A549 (cell line): ENCODE data around the gene RNF175. TPM values are rescaled to one million over a fixed set of nuclear protein-coding genes. Genes with fewer than 3 reads are reported as not detected.
"Not testable (repeated sequence)": the region's sequence is repeated elsewhere in the genome, so short reads cannot be mapped to it uniquely, and the experiment has no call there.

ENCODE experiments used
- ATAC-seq, 2 experiments: fragments of 200-7000 bp in 1 of 2; fragments of >200 bp in 1 of 2; cut with Nextera tagmentation in 1 of 2; cut with Tn5 transposase in 1 of 2; 3 replicates each; pipeline versions ENCODE4 v1.8.0 to v1.9.1; 2018 to 2020; ENCODE audit warnings: mild to moderate bottlenecking in 1 of 2, moderate library complexity in 1 of 2
- CTCF ChIA-PET: fragments of 300-600 bp; sonication (Branson Sonifier 250); formaldehyde crosslinking; extraction: SDS; loops from one replicate; lab custom pipeline; 2021; ENCODE audit warnings: antibody characterized with exemption, inconsistent platforms; lab: Yijun Ruan, JAX
- POLR2A ChIA-PET: fragments of 350-600 bp; formaldehyde crosslinking; extraction: SDS; loops from one replicate; lab custom pipeline; 2021; ENCODE audit warnings: antibody characterized with exemption, inconsistent platforms; lab: Yijun Ruan, JAX
- DNase-seq, 2 experiments: peaks; one replicate each; pipeline versions ENCODE4 v3.0.0 to v3.0.0-alpha.2; 2011 to 2016; ENCODE audit warnings: low read depth in 1 of 2, low spot score in 1 of 2
- FAIRE-seq: peaks from 2 replicates; lab custom pipeline; 2011; peaks lifted over from hg19 to GRCh38; lab: Jason Lieb, UNC
- H3K27ac ChIP-seq, 2 experiments: fragments of >200 bp; sonication (Bioruptor Twin); formaldehyde crosslinking; 3 replicates each; pipeline ENCODE4 v1.5.1; 2016 to 2017
- H3K4me1 ChIP-seq: fragments of >200 bp; sonication (Bioruptor Twin); formaldehyde crosslinking; 3 replicates; pipeline ENCODE4 v1.6.1; 2016
- H3K4me2 ChIP-seq: fragments of >200 bp; sonication (Bioruptor Twin); formaldehyde crosslinking; 3 replicates; pipeline ENCODE4 v1.6.1; 2016
- H3K4me3 ChIP-seq: fragments of >200 bp; sonication (Bioruptor Twin); formaldehyde crosslinking; 3 replicates; pipeline ENCODE4 v1.5.1; 2016
- H3K9me3 ChIP-seq: fragments of >200 bp; sonication (Bioruptor Twin); formaldehyde crosslinking; 3 replicates; pipeline ENCODE4 v1.6.1; 2016
- CBX8 ChIP-seq: fragments of 200-600 bp; sonication (generic); IDR thresholded peaks from 2 replicates; pipeline ENCODE4 v1.6.1; 2016
- CHD2 ChIP-seq: fragments of 150-350 bp; IDR thresholded peaks from 2 replicates; pipeline ENCODE4 v1.6.1; 2014; ENCODE audit warnings: low read length; ENCODE audit not compliant: partially characterized antibody
- EHF ChIP-seq: fragments of 250-450 bp; sonication (Bioruptor Pico); IDR thresholded peaks from 2 replicates; pipeline ENCODE4 v1.5.0; 2020; ENCODE audit warnings: mild to moderate bottlenecking
- FOXS1 ChIP-seq: fragments of 250-450 bp; sonication (Bioruptor Pico); IDR thresholded peaks from 2 replicates; pipeline ENCODE4 v1.5.0; 2020; ENCODE audit warnings: mild to moderate bottlenecking, moderate library complexity
- GATA3 ChIP-seq: IDR thresholded peaks from 2 replicates; pipeline ENCODE4 v1.6.1; 2012; ENCODE audit warnings: borderline replicate concordance
- HDAC2 ChIP-seq: fragments of 200-600 bp; sonication (generic); IDR thresholded peaks from 2 replicates; pipeline ENCODE4 v1.6.1; 2016
- HEYL ChIP-seq: fragments of 250-450 bp; sonication (Bioruptor Pico); IDR thresholded peaks from 2 replicates; pipeline ENCODE4 v1.8.0; 2021; ENCODE audit warnings: mild to moderate bottlenecking, moderate library complexity
- KDM1A ChIP-seq: fragments of 200-600 bp; sonication (generic); IDR thresholded peaks from 2 replicates; pipeline ENCODE4 v1.6.1; 2016; ENCODE audit warnings: low read depth, mild to moderate bottlenecking
- KDM5A ChIP-seq: fragments of 200-600 bp; sonication (generic); IDR thresholded peaks from 2 replicates; pipeline ENCODE4 v1.6.1; 2016; ENCODE audit warnings: antibody characterized with exemption, mild to moderate bottlenecking
- MAFK ChIP-seq: fragments of 450-650 bp; IDR thresholded peaks from 2 replicates; pipeline ENCODE4 v1.6.1; 2014; ENCODE audit not compliant: partially characterized antibody
- MAZ ChIP-seq: fragments of 150-350 bp; IDR thresholded peaks from 2 replicates; pipeline ENCODE4 v1.6.1; 2014; ENCODE audit warnings: antibody characterized with exemption, low read depth, low read length, borderline replicate concordance
- NFE2L2 ChIP-seq: fragments of 150-350 bp; conservative IDR thresholded peaks from 2 replicates; pipeline ENCODE4 v1.6.1; 2014; ENCODE audit warnings: low read length
- PBX3 ChIP-seq: IDR thresholded peaks from 2 replicates; pipeline ENCODE4 v1.6.1; 2012
- SREBF2 ChIP-seq: fragments of 450-650 bp; IDR thresholded peaks from 2 replicates; pipeline ENCODE4 v1.6.1; 2014; ENCODE audit warnings: mild to moderate bottlenecking, moderate library complexity
- ZFP36 ChIP-seq: fragments of 450-650 bp; IDR thresholded peaks from 2 replicates; pipeline ENCODE4 v1.6.1; 2014; ENCODE audit warnings: borderline replicate concordance; ENCODE audit not compliant: partially characterized antibody
- WGBS: methylation state at CpG from one replicate; pipeline ENCODE4 v1.1.6; 2017; ENCODE audit errors: missing lambda C conversion rate; 5-methylcytosine and 5-hydroxymethylcytosine counted together
- polyA plus RNA-seq, 4 experiments: library from polyadenylated mRNA; depleted of rRNA in 3 of 4; stranded (reverse); fragments of >200 nt; fragmentation: RNase III in 1 of 4; extraction: RNeasy Plus Mini Kit Qiagen cat#74134 plus additional on column Dnase treatment in 1 of 4; gene quantifications; 2 replicates in 3 of 4; 3 replicates in 1 of 4; pipeline ENCODE4 v1.2.3, GENCODE V29; 2011 to 2017
- TF ChIP-seq, protein P1 (sequence below): fragments of 250-450 bp; sonication (Bioruptor Pico); IDR thresholded peaks from 2 replicates; pipeline ENCODE4 v1.5.0; 2021; ENCODE audit warnings: mild to moderate bottlenecking, moderate library complexity, borderline replicate concordance
- TF ChIP-seq, protein P2 (sequence below): IDR thresholded peaks from 2 replicates; pipeline ENCODE4 v1.6.1; 2012; ENCODE audit warnings: low read depth, borderline replicate concordance

Gene RNF175
- polyA plus RNA-seq, 2 of the 4 experiments (the other 2 are of a cell fraction): not detected

DNA sequence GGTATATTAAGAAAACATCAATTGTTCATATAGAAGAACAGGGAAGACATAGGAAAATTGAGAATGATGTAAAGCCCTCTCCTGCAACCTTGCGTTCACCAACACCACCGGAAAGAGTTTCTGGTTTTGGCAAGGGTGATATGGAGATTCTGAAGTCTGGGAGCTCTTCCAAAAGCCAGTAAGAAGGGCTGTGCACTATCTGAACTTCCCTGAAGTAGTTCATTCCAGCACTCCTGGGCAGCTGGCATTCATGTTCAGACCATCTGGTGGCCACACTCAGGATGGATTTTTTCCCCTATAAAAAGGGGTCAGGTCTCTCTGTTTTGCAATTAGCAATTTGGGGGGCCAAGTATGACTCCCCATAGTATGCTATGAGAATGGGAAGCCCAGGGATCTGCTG, 91.2 kb downstream of the RNF175 start:
- Histone ChIP-seq H3K4me2 (no peak overlapping the region), H3K4me1 (no peaks in the 10 kb centered on the region), H3K4me3 (no peak overlapping the region), H3K9me3 (no peaks in the 10 kb centered on the region), H3K27ac (no peak overlapping the region)
- ATAC-seq (no peak), FAIRE-seq (no peak), DNase-seq (no peak)
- ChIA-PET CTCF (no interaction called here), POLR2A (no interaction called here)
- 45% methylated on average over 2 of the region's 2 CpGs for WGBS
- TF ChIP-seq MAZ: no peak
- no peak for TF ChIP-seq MAFK
- TF ChIP-seq CBX8: no peak
- no peak for TF ChIP-seq HDAC2
- TF ChIP-seq KDM5A: no peak
- no peak for TF ChIP-seq SREBF2
- no peak for TF ChIP-seq KDM1A

- FAIRE-seq, POLR2A ChIA-PET, CTCF ChIA-PET, H3K27ac ChIP-seq, ATAC-seq, H3K4me1 ChIP-seq, H3K4me2 ChIP-seq, H3K4me3 ChIP-seq, DNase-seq, H3K9me3 ChIP-seq: not testable (repeated sequence)
- 0% methylated on average over 1 of the region's 1 CpG for whole genome bisulfite sequencing
These were observed 93.3 kb downstream of the RNF175 start for GRCh38 chr4:153666505-153666904.

GRCh38 chr4:153663667-153664066, 96.2 kb downstream of the RNF175 start:
- CTCF ChIA-PET: no interaction called here
- Histone ChIP-seq H3K27ac (no peak overlapping the region), H3K4me2 (no peak overlapping the region)
- no peak for DNase-seq
- TF ChIP-seq SREBF2 (no peak), CBX8 (no peak)
- TF ChIP-seq, all 56 proteins: peak for 0
- ATAC-seq (no peak), FAIRE-seq (no peak)
- POLR2A ChIA-PET: no interaction called here
- Histone ChIP-seq H3K9me3 (no peaks in the 10 kb centered on the region), H3K4me1 (no peaks in the 10 kb centered on the region), H3K4me3 (no peak overlapping the region)
- WGBS: 0% methylated on average over 1 of the region's 1 CpG

- CTCF ChIA-PET: interaction anchor here (0.7 kb wide), 1 partner anchor 59 kb away, joined by 3 read pairs; no protein-coding TSS in a partner anchor
- FAIRE-seq (no peak), DNase-seq (no peak), ATAC-seq (no peak)
- no peaks in the 10 kb centered on the region for H3K9me3 ChIP-seq
- TF ChIP-seq GATA3 (no peak), HEYL (CRISPR knock-in tag) (no peak), NFE2L2 (no peak), ZFP36 (no peak), PBX3 (no peak), CHD2 (no peak), FOXS1 (CRISPR knock-in tag) (no peak), EHF (no peak)
- TF ChIP-seq, protein P1, sequence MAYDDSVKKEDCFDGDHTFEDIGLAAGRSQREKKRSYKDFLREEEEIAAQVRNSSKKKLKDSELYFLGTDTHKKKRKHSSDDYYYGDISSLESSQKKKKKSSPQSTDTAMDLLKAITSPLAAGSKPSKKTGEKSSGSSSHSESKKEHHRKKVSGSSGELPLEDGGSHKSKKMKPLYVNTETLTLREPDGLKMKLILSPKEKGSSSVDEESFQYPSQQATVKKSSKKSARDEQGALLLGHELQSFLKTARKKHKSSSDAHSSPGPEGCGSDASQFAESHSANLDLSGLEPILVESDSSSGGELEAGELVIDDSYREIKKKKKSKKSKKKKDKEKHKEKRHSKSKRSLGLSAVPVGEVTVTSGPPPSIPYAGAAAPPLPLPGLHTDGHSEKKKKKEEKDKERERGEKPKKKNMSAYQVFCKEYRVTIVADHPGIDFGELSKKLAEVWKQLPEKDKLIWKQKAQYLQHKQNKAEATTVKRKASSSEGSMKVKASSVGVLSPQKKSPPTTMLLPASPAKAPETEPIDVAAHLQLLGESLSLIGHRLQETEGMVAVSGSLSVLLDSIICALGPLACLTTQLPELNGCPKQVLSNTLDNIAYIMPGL (CRISPR knock-in tag): no peak
- TF ChIP-seq, protein P2, sequence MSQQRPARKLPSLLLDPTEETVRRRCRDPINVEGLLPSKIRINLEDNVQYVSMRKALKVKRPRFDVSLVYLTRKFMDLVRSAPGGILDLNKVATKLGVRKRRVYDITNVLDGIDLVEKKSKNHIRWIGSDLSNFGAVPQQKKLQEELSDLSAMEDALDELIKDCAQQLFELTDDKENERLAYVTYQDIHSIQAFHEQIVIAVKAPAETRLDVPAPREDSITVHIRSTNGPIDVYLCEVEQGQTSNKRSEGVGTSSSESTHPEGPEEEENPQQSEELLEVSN: no peak
- no peak overlapping the region for H3K4me2 ChIP-seq
- POLR2A ChIA-PET: no interaction called here
- no peak overlapping the region for H3K4me3 ChIP-seq
- no peak overlapping the region for H3K27ac ChIP-seq
- H3K4me1 ChIP-seq: no peaks in the 10 kb centered on the region
- WGBS: 61% methylated on average over 1 of the region's 1 CpG
These were observed 97.9 kb downstream of the RNF175 start for GRCh38 chr4:153661908-153662307.
